Ishikawa (cell line): Measurements from ENCODE around the gene TMEM225B.
A peak's percentile ranks its signal among the peaks of the same experiment; 100 is the strongest.

Experiments
- CEBPB ChIP-seq: IDR thresholded peaks from 2 replicates; pipeline ENCODE4 v1.6.1; 2012
- CREB1 ChIP-seq: IDR thresholded peaks from 2 replicates; pipeline ENCODE4 v1.6.1; 2012; ENCODE audit warnings: low read depth
- EGR1 ChIP-seq: IDR thresholded peaks from 2 replicates; pipeline ENCODE4 v1.6.1; 2012
- EP300 ChIP-seq: IDR thresholded peaks from 2 replicates; pipeline ENCODE4 v1.6.1; 2012; ENCODE audit warnings: borderline replicate concordance
- FOXM1 ChIP-seq: IDR thresholded peaks from 2 replicates; pipeline ENCODE4 v1.6.1; 2012; ENCODE audit warnings: low read depth, borderline replicate concordance
- MAX ChIP-seq: IDR thresholded peaks from 2 replicates; pipeline ENCODE4 v1.6.1; 2012
- NFIC ChIP-seq: IDR thresholded peaks from 2 replicates; pipeline ENCODE4 v1.6.1; 2012
- RAD21 ChIP-seq: IDR thresholded peaks from 2 replicates; pipeline ENCODE4 v1.6.1; 2012; ENCODE audit warnings: low read depth
- TAF1 ChIP-seq: IDR thresholded peaks from 2 replicates; pipeline ENCODE4 v1.6.1; 2012; ENCODE audit warnings: low read depth, mild to moderate bottlenecking
- TCF12 ChIP-seq: IDR thresholded peaks from 2 replicates; pipeline ENCODE4 v1.6.1; 2012; ENCODE audit warnings: low read depth
- TEAD4 ChIP-seq: IDR thresholded peaks from 2 replicates; pipeline ENCODE4 v1.6.1; 2012
- YY1 ChIP-seq: IDR thresholded peaks from 2 replicates; pipeline ENCODE4 v1.6.1; 2012; ENCODE audit warnings: low read depth
- ZBTB7A ChIP-seq: IDR thresholded peaks from 2 replicates; pipeline ENCODE4 v1.6.1; 2012; ENCODE audit warnings: low read depth
- TF ChIP-seq, protein P1 (sequence below): IDR thresholded peaks from 2 replicates; pipeline ENCODE4 v1.6.1; 2012; ENCODE audit warnings: low read depth, mild to moderate bottlenecking
- TF ChIP-seq, protein P2 (sequence below): IDR thresholded peaks from 2 replicates; pipeline ENCODE4 v1.6.1; 2012

Gene TMEM225B

DNA sequence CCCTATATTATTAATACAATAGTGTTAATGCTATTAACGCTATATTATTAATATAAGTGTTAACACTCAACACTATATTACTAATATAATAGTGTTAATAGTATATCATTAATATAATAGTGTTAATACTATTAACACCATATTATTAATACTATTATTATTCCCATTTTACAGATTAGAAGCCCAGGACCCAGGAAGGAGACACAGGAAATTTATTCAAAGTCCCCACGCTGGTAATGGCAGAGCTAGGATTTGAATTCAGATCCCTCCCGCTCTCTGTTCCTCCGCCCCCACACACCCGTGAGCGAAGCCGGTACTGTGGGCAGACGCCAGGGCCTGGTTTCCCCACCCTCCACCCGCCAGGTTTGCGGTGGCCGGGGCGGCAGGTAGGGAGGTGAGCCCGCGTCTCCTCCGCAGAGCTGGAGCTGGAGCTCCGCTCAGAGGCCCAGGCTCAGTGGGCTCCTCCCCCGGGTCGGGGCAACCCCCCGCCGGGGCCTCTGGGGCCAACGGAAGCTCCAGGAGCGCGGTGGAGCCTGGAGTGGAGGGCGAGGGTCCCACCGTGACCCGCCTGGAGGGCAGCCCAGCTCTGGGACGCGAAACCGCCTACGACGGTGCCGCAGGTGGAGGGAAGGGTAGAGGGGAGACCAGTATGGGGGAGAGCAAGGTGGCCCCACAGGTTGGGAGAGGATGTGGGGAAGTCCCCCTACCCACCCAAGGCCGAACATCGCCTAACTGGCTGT, at the start of gene TMEM225B:
Gene TMEM225B (plus strand): TSS at position 506 of the 740 bp plus-strand sequence. CDS start 6,122 bp downstream, outside the sequence.
- TF ChIP-seq RAD21 = no peak
- TF ChIP-seq FOXM1 = no peak
- TF ChIP-seq, protein P1, sequence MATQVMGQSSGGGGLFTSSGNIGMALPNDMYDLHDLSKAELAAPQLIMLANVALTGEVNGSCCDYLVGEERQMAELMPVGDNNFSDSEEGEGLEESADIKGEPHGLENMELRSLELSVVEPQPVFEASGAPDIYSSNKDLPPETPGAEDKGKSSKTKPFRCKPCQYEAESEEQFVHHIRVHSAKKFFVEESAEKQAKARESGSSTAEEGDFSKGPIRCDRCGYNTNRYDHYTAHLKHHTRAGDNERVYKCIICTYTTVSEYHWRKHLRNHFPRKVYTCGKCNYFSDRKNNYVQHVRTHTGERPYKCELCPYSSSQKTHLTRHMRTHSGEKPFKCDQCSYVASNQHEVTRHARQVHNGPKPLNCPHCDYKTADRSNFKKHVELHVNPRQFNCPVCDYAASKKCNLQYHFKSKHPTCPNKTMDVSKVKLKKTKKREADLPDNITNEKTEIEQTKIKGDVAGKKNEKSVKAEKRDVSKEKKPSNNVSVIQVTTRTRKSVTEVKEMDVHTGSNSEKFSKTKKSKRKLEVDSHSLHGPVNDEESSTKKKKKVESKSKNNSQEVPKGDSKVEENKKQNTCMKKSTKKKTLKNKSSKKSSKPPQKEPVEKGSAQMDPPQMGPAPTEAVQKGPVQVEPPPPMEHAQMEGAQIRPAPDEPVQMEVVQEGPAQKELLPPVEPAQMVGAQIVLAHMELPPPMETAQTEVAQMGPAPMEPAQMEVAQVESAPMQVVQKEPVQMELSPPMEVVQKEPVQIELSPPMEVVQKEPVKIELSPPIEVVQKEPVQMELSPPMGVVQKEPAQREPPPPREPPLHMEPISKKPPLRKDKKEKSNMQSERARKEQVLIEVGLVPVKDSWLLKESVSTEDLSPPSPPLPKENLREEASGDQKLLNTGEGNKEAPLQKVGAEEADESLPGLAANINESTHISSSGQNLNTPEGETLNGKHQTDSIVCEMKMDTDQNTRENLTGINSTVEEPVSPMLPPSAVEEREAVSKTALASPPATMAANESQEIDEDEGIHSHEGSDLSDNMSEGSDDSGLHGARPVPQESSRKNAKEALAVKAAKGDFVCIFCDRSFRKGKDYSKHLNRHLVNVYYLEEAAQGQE = no peak
- no peak for TF ChIP-seq ZBTB7A
- no peak for TF ChIP-seq NFIC
- TF ChIP-seq YY1 = no peak
- TF ChIP-seq, protein P2, sequence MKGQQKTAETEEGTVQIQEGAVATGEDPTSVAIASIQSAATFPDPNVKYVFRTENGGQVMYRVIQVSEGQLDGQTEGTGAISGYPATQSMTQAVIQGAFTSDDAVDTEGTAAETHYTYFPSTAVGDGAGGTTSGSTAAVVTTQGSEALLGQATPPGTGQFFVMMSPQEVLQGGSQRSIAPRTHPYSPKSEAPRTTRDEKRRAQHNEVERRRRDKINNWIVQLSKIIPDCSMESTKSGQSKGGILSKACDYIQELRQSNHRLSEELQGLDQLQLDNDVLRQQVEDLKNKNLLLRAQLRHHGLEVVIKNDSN = no peak
- no peak for TF ChIP-seq EGR1

DNA sequence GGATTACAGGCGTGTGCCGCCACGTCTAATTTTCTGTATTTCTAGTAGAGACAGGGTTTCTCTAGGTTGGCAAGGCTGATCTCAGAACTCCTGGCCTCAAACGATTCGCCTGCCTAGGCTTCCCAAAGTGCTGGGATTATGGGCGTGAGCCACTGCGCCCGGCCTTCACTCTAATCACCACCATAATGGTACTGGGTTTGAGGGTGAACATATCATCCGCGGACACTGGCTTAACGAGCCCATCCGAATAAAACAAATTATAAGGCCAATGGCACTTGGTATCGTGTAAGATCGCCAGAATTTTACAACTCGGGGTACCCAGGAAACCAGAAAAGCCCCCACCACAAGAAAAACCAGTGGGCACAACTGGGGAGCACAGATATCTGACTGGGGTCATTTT, 46.7 kb upstream of the TMEM225B start:
- TF ChIP-seq TEAD4 (no peak), EP300 (no peak), EGR1 (no peak), ZBTB7A (no peak), CREB1 (no peak), NFIC (no peak), CEBPB (no peak)
- TF ChIP-seq, protein P1 = no peak

DNA sequence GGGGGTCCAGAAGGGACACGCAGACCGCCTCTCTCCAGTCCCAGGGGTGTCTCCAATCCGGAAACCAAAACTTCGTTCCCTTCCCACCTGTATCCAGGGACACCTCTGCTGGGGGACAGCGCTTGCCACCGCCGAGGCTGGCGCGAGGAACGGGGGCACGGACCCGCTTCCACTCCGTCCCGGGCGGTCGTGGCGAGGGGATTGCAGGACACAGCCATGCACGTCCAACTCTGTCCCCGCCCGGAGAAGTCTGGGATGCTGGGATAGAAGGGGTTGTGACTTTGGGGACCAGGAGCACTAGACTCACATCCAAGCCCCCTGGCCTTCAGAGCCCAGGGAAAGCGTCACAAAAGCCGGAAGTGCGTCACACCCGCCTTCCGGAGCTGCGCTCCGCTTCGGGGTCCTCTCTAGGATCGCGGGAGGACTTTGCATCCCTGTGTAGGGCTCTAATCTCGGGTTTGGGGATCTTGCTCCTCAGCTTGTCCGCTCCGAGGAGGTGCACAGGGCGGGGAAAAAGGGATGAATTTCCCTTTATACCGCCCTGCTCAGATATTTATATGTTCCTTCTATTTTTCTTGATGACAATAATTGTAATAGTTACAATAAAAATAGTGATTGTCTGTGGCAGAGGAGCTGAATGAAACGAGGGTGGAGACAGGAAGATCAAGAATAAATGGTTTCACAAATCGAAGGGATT, 46.2 kb upstream of the TMEM225B start, which contains the start of gene FAM200A:
Gene FAM200A (minus strand): TSS at position 348 of the 697 bp plus-strand sequence. CDS start 3,707 bp downstream, outside the sequence.
- 0 out of 2 replicates have a peak, but pooled peaks have one; percentile 31 for TF ChIP-seq ZBTB7A
- TF ChIP-seq, protein P1 = no peak
- TF ChIP-seq CREB1 = peak; percentile 93
- peak; percentile 57; the same call in 1 of the 2 replicates for TF ChIP-seq TCF12
- no peak for TF ChIP-seq RAD21
- TF ChIP-seq CEBPB = no peak
- peak; percentile 87 for TF ChIP-seq TAF1
- no peak for TF ChIP-seq FOXM1
- TF ChIP-seq TEAD4 = 0 out of 2 replicates have a peak, but pooled peaks have one; percentile 31
- TF ChIP-seq, protein P2 = peak; percentile 34; the same call in 1 of the 2 replicates
- TF ChIP-seq NFIC = no peak
- TF ChIP-seq EP300 = no peak
- peak; percentile 46; the same call in 1 of the 2 replicates for TF ChIP-seq MAX
- no peak for TF ChIP-seq YY1
- TF ChIP-seq EGR1 = no peak

GRCh38 chr7:99553039-99553438, 45.0 kb upstream of the TMEM225B start:
- TF ChIP-seq YY1 (no peak), EGR1 (no peak)
- TF ChIP-seq, protein P2 = no peak
